NB4 (cell line): ENCODE measurements around the gene TIMP4.

Source experiments
- DNase-seq: peaks from one replicate; pipeline ENCODE4 v3.0.0; 2010; ENCODE audit warnings: low read depth
- H3K4me3 ChIP-seq: one replicate; pipeline ENCODE4 v1.5.1; 2011; ENCODE audit warnings: mild to moderate bottlenecking, low read depth, low read length, moderate library complexity
- MYC ChIP-seq: IDR thresholded peaks from 2 replicates; pipeline ENCODE4 v1.6.1; 2011; ENCODE audit warnings: low read depth, low read length
- POLR2A ChIP-seq: IDR thresholded peaks from 2 replicates; pipeline ENCODE4 v1.6.1; 2011; ENCODE audit warnings: mild to moderate bottlenecking; ENCODE audit not compliant: insufficient read length; ENCODE audit errors: extremely low read depth
- TF ChIP-seq, protein P1 (sequence below): IDR thresholded peaks from one replicate; pipeline ENCODE4 v1.5.1; 2012; ENCODE audit warnings: low read depth, low read length
- TF ChIP-seq, protein P2 (sequence below): IDR thresholded peaks from 2 replicates; pipeline ENCODE4 v1.6.1; 2011; ENCODE audit warnings: low read depth, low read length

TIMP4 gene

DNA sequence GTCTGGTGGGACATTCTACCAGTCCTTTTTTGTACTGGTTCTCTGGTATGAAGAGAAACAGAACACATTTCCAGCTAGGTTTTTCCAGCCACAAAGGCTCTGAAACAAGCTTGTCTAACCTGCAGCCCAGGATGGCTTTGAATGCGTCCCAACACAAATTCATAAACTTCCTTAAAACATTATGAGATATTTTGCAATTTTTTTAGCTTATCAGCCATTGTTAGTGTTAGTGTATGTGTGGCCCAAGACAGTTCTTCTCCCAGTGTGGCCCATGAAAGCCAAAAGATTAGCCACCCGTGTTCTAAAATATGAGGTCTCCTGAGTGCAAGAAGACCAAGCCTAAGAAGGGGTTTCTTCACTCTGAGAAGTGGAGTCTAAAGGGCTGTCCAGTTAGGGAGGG, 18.4 kb upstream of the TIMP4 start:
- TF ChIP-seq, protein P1, sequence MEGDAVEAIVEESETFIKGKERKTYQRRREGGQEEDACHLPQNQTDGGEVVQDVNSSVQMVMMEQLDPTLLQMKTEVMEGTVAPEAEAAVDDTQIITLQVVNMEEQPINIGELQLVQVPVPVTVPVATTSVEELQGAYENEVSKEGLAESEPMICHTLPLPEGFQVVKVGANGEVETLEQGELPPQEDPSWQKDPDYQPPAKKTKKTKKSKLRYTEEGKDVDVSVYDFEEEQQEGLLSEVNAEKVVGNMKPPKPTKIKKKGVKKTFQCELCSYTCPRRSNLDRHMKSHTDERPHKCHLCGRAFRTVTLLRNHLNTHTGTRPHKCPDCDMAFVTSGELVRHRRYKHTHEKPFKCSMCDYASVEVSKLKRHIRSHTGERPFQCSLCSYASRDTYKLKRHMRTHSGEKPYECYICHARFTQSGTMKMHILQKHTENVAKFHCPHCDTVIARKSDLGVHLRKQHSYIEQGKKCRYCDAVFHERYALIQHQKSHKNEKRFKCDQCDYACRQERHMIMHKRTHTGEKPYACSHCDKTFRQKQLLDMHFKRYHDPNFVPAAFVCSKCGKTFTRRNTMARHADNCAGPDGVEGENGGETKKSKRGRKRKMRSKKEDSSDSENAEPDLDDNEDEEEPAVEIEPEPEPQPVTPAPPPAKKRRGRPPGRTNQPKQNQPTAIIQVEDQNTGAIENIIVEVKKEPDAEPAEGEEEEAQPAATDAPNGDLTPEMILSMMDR = no peak
- TF ChIP-seq MYC = no peak
- TF ChIP-seq POLR2A = no peak
- TF ChIP-seq, protein P2, sequence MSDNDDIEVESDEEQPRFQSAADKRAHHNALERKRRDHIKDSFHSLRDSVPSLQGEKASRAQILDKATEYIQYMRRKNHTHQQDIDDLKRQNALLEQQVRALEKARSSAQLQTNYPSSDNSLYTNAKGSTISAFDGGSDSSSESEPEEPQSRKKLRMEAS = no peak
- no peak overlapping the region for H3K4me3 ChIP-seq
- DNase-seq = peak; percentile 19

GRCh38 chr3:12175844-12176453, 17.2 kb upstream of the TIMP4 start:
- TF ChIP-seq, protein P1 = peak; percentile 68
- TF ChIP-seq POLR2A = no peak
- peak; percentile 57 for DNase-seq
- H3K4me3 ChIP-seq = no peak overlapping the region

- no peak for TF ChIP-seq MYC
- no peak for TF ChIP-seq POLR2A
- TF ChIP-seq, protein P1 = no peak
- TF ChIP-seq, protein P2 = no peak
- H3K4me3 ChIP-seq = no peak overlapping the region
- DNase-seq = no peak
These were observed 16.5 kb upstream of the TIMP4 start for GRCh38 chr3:12175137-12175593.

DNA sequence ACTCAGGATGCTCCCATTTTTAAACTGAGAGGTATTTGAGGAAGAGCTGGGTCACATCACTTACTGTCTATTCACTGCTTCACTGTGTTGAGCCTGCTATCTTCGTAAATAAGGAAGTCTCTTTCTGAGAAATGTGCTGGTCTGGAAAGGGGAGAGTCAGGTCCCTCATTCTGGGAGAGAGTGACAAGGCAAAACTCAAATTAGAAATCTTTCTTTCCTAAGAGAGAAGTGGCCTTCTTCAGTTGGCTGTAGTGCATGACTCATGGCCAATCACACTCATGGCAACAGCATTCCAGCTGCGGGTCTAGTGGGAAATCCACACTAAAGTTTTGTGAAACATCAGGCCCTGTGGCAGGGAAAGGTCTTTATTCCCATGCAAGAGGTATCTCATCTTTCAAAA, 11.5 kb upstream of the TIMP4 start:
- no peak for TF ChIP-seq POLR2A
- TF ChIP-seq MYC = no peak
- TF ChIP-seq, protein P1 = no peak
- TF ChIP-seq, protein P2 = no peak
- peak; percentile 67 for DNase-seq
- no peak overlapping the region for H3K4me3 ChIP-seq

DNA sequence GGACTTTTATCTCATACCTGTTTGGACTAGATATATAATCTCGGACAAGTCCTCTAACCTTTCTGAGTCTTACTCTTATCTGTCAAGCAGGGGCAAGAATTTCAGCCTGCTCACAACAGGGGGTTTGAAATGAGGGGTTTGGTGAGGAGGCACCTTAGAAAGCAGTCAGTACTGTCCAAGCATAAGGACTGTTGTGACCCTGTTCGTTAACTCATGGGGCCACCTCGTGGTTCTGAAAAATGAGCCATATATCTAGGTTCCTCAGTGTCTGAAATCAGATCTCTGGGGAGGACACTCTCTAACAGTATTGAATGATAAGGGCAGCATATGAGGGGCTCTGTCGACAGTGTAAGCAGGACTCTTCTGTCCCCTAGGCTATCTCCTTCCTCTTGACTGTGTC, 7.2 kb upstream of the TIMP4 start:
- TF ChIP-seq, protein P2 = no peak
- DNase-seq = no peak
- no peak overlapping the region for H3K4me3 ChIP-seq

DNA sequence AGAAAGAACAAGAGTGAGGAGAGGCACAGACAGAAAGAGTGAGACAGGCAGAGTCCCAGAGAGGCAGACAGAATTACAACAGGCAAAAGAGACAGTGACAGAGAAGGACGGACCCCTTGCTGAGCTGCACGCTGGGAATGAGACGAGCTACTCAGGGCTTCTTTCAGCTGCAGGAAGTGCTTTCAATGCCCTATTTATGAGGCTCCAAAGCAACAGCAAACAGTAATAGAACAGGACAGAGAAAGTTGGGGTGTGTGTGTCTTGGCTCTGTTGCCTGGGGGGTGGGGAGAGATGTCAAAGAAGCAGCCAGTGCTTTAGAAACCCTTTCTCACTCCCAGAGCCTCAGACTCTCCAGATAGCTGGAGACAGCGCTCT, 502 bp upstream of the TIMP4 start:
- TF ChIP-seq, protein P1 = no peak
- TF ChIP-seq MYC (no peak), POLR2A (no peak)
- TF ChIP-seq, protein P2 = no peak
- H3K4me3 ChIP-seq = no peak overlapping the region
- DNase-seq = no peak
